WERI-Rb-1 (cell line): ENCODE data around the gene PANK4.
"Not testable (repeated sequence)": the region's sequence is repeated elsewhere in the genome, so short reads cannot be mapped to it uniquely, and the experiment has no call there.

Experiments
- DNase-seq: peaks from one replicate; pipeline ENCODE4 v3.0.0-alpha.2; 2020
- H3K27ac ChIP-seq: fragments of 250-450 bp; sonication (Bioruptor Pico); 2 replicates; pipeline ENCODE4 v1.5.1; 2020; ENCODE audit warnings: mild to moderate bottlenecking, moderate library complexity
- H3K27me3 ChIP-seq: fragments of 250-450 bp; sonication (Bioruptor Pico); 2 replicates; pipeline ENCODE4 v1.5.1; 2021; ENCODE audit warnings: mild to moderate bottlenecking, low read depth, moderate library complexity; ENCODE audit not compliant: insufficient read depth, severe bottlenecking
- H3K36me3 ChIP-seq: fragments of 250-450 bp; sonication (Bioruptor Pico); 2 replicates; pipeline ENCODE4 v1.5.1; 2020; ENCODE audit warnings: mild to moderate bottlenecking, moderate library complexity
- H3K4me3 ChIP-seq: 2 replicates; pipeline ENCODE4 v1.5.1; 2011; ENCODE audit warnings: low read depth, mild to moderate bottlenecking, control low read depth, low read length
- H3K9me3 ChIP-seq: fragments of 250-450 bp; sonication (Bioruptor Pico); 2 replicates; pipeline ENCODE4 v1.5.1; 2021; ENCODE audit warnings: mild to moderate bottlenecking, moderate library complexity; ENCODE audit not compliant: severe bottlenecking
- CTCF ChIP-seq: IDR thresholded peaks from 2 replicates; pipeline ENCODE4 v1.5.1; 2011; ENCODE audit warnings: low read depth, mild to moderate bottlenecking, control low read depth, inconsistent platforms, low read length

Gene PANK4

DNA sequence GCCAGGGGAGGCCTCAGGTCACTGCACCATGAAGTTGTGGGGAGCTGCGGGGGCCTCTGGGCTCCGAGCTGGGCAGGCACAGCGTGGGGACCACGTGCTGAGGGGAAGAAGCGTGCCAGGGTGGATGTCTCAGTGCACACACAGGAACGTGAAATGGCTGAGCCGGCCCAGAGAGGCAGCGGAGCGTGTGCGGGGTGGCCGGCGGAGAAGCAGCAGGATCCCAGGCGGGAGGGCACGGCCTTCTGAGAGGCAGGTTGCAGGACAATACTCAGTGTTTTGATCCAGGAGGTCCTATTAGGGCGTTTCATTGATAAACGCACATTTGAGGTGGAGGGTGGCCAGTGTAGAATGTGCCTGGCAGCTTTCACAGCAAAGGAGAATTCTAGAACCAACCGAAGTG, 42.7 kb upstream of the PANK4 start:
- Histone ChIP-seq H3K36me3 (no peaks in the 10 kb centered on the region), H3K4me3 (no peak overlapping the region), H3K27me3 (no peaks in the 10 kb centered on the region), H3K27ac (no peak overlapping the region), H3K9me3 (peaks cover 17% of the 10 kb centered on the region)
- TF ChIP-seq CTCF = no peak
- no peak for DNase-seq

DNA sequence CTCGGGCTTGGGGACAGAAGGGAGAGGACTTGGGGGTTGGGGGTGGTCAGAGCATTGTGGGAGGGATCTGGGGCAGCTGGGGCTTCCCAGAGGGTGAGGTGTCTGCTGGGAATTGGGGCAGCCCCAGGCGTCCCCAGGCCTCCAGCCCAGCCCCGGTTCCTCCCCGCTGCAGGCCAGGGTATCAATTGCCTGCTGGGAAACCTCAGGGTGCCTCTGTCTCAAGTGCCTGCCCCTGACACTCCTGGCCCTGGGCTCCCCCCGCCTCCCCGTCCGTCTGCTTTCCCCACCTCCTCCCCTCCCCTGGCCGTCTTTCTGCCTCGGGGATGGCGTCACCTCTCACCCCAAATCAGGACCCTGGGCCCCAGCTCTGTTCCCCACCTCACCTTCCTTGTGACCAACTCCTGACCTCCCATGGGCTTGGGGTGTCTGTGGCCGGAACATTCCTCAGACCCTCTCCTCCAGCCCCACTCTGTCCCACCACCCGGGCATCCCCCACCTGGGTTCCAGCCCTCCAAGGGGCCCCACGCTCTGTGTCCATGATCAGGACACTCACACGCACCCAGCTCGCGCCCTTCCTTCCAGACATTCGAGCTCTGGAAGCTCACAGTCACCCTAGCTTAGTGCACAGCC, 41.9 kb upstream of the PANK4 start:
- not testable (repeated sequence) for H3K36me3 ChIP-seq, H3K4me3 ChIP-seq, H3K27ac ChIP-seq, DNase-seq, H3K27me3 ChIP-seq, H3K9me3 ChIP-seq

DNA sequence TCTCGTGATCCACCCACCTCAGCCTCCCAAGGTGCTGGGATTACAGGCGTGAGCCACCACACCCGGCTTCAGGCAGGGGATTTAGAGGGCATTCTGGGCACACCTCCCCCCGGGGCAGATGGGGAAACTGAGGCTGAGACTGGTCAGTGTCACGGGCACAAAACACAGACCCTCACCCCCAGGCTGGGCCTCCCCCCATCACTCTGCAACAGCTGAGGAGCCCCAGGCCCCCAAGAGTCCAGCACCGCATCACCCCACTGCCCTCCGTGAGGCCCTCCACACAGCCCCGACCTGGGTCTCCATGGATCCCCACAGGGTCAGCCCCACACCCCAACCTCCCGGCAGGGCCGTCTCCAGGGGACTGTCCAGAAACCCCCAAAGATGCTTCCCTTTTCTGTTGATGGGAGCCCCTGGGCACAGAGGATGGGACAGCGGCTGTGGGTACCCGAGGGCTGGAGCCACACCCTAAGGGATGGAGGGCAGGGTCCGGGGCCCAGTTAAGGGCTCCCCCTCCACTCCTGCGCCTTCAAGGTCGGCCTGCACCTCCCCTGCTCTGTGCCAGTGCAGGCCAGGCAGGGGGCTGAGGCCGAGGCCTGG, 40.8 kb upstream of the PANK4 start:
- TF ChIP-seq CTCF = no peak
- H3K9me3 ChIP-seq = peaks cover 3% of the 10 kb centered on the region
- H3K27ac ChIP-seq = no peak overlapping the region
- no peak overlapping the region for H3K4me3 ChIP-seq
- DNase-seq = no peak
- no peaks in the 10 kb centered on the region for H3K36me3 ChIP-seq
- no peaks in the 10 kb centered on the region for H3K27me3 ChIP-seq

GRCh38 chr1:2566101-2567045, 40.0 kb upstream of the PANK4 start:
- no peak for DNase-seq
- Histone ChIP-seq H3K27ac (no peak overlapping the region), H3K27me3 (no peaks in the 10 kb centered on the region), H3K36me3 (no peaks in the 10 kb centered on the region), H3K9me3 (peaks cover 3% of the 10 kb centered on the region), H3K4me3 (no peak overlapping the region)
- no peak for TF ChIP-seq CTCF

DNA sequence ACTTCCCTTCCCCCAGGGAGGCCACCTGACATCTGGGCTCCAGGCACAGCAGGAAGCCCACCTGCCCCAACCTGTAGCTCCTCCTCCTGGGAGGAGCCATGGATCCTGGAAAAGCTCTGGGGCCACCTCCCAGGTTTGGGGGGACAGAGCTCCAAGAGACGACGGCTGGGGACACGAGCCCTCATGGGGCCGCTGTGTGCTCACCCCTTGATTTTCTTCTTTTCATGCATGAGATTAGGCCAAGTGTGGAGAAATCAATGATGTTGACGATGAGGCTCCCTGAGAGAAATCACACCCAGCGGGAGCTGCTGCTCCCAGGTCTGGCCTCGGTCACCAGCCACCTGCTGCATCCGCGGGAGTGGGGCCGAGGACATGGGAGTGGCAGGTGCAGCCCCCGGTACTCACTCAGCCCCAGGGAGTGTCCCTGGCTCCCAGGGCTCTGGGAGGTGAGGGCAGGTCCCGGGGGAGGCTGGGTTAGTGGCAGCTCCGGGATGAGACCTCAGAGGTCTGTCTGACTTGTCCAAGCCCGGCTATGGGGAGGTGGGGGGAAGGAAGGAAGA, 38.5 kb upstream of the PANK4 start:
- no peak for DNase-seq
- no peak overlapping the region for H3K4me3 ChIP-seq
- no peaks in the 10 kb centered on the region for H3K9me3 ChIP-seq
- H3K27ac ChIP-seq = no peak overlapping the region
- no peaks in the 10 kb centered on the region for H3K36me3 ChIP-seq
- TF ChIP-seq CTCF = no peak
- no peaks in the 10 kb centered on the region for H3K27me3 ChIP-seq
